ENCODE results near the gene SS18L1.

The SS18L1 gene

DNA sequence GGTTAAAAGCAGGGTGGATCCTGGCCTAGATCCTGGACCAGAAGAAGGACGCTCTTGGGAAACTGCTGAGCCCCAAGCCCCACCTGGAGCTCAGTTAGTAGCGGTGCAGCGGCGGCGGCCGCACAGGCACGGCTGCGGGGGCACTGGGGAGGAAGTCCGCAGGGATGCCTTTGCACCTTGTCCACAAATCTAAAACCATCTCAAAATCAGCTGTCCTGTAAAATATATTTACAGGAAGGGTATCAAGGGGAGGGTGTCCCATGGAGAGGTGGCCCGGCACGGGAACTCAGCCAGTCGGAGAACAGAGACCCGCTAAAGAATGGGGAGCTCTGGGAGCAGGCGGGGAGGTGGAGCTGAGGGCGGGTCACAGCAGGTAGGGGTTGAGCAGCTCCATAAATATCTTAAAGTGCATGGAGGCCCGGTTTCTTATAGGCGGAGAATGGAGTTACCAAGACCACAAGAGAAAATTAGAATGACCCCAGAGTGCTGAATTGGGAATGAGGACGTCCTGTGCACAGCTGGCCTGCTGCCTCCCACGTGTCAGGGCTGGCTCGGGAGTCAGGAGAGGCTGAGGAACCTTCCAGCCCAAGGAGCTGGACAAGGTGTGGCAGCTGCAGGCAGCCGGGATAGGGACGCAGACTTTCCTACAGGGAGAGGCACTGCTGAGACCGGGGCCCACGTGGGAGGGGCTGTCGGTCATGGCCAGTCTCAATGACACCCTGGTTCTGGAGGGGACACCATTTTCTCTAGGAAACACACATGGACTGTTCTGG is 47.3 kb downstream of the SS18L1 start:
- no peak for TF ChIP-seq ZNF274 (IDR thresholded peaks at IDR 0.05; ENCODE audit: low read depth, low read length)

DNA sequence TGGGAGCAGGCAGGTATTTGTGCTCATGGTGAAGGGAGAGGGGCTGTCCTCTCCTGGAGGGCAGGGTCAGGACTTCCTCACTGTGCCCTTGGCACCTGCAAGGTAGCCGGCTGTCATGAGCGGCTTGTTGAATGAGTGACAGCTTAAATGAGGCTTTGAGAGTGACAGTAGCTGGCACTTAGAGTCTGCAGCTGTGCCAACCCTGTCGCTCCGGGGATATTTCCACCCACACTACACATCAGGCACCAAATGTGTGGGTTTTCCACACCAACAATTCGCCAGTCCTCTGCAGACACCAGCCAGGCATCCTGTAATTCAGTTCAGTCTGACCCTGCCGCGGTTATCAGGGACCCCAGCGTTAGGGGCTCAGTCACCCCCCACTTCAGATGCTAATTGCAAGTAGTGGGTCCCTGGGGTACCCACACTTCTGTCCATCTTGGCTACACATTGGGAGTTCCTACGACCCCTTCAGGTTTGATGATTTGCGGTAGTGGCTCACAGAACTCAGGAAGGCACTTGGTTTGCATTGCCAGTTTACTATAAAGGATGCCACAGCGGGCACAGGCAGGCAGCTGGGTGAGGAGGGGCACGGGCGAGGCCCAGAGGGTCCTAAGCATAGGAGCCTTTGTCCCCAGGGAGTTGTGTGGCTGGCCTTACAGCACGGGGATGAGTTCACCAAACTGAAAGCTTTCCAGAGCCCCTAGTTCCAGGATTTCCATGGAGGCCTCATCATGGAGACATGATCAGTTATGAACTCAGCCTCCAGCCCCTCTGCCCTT is 48.4 kb downstream of the SS18L1 start:
- no peak overlapping the region for H3K4me3 ChIP-seq (ENCODE audit: low read length)

More for the DNA sequence above, 47.3 kb downstream of the SS18L1 start:
- no peak overlapping the region for H3K4me3 ChIP-seq (ENCODE audit: low read length)

DNA sequence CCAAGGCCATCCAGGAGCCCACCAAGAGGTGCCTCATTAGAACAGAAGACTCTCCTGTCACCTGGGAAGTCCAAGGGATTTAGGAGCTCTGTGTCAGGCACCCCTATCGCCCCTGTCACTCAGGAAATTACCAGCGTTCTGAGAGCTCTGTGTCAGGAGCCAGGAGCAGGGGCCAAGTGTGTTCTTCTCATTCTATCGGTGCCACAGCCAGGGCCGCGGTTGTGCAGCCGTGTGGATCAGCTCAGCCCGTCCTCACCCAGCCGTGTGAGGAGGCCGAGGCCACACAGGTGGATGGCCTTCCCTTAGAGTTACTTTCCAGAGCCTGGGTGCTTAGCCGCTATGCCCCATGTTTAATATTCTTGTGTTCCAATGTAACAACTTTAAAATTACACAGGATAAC is 49.1 kb downstream of the SS18L1 start:
- no peak for TF ChIP-seq ZNF274 (IDR thresholded peaks at IDR 0.05; ENCODE audit: low read depth, low read length)
- H3K4me3 ChIP-seq (ENCODE audit: low read length): no peak overlapping the region

More for the DNA sequence above, 48.4 kb downstream of the SS18L1 start:
- TF ChIP-seq ZNF274 (IDR thresholded peaks at IDR 0.05; ENCODE audit: low read depth, low read length): no peak

- no peak overlapping the region for H3K4me3 ChIP-seq (ENCODE audit: low read length)
- no peak for TF ChIP-seq ZNF274 (IDR thresholded peaks at IDR 0.05; ENCODE audit: low read depth, low read length)
Measured at GRCh38 chr20:62193079-62194025, 49.8 kb downstream of the SS18L1 start.

- TF ChIP-seq ZNF274 (IDR thresholded peaks at IDR 0.05; ENCODE audit: low read depth, low read length): no peak
- no peak overlapping the region for H3K4me3 ChIP-seq (ENCODE audit: low read length)
Measured at GRCh38 chr20:62195075-62195405, 51.5 kb downstream of the SS18L1 start.

DNA sequence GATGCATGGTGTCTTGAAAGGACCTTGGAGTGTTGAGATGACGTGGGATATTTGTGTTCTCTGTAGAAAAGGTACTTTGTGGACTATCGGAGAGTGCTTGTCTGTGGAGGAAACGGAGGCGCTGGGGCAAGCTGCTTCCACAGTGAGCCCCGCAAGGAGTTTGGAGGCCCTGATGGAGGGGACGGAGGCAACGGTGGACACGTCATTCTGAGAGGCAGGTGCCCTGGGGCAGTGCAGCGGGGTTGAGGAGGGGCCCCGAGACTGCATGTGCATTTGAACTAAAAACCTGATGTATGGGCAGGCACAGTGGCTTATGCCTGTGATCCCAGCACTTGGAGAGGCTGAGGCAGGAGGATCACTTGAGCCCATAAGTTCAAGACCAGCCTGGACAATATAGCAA is 52.2 kb downstream of the SS18L1 start:
- no peak overlapping the region for H3K4me3 ChIP-seq (ENCODE audit: low read length)
- TF ChIP-seq ZNF274 (IDR thresholded peaks at IDR 0.05; ENCODE audit: low read depth, low read length): no peak

GRCh38 chr20:62196286-62196685 is 52.7 kb downstream of the SS18L1 start:
- no peak overlapping the region for H3K4me3 ChIP-seq (ENCODE audit: low read length)
- no peak for TF ChIP-seq ZNF274 (IDR thresholded peaks at IDR 0.05; ENCODE audit: low read depth, low read length)

GRCh38 chr20:62197311-62197710 is 53.7 kb downstream of the SS18L1 start:
- TF ChIP-seq ZNF274 (IDR thresholded peaks at IDR 0.05; ENCODE audit: low read depth, low read length): no peak

GRCh38 chr20:62197801-62198200 is 54.2 kb downstream of the SS18L1 start:
- no peak for TF ChIP-seq ZNF274 (IDR thresholded peaks at IDR 0.05; ENCODE audit: low read depth, low read length)
- no peak overlapping the region for H3K4me3 ChIP-seq (ENCODE audit: low read length)

More at GRCh38 chr20:62197311-62197710, 53.7 kb downstream of the SS18L1 start:
- H3K4me3 ChIP-seq (ENCODE audit: low read length): no peak overlapping the region

- no peak for TF ChIP-seq ZNF274 (IDR thresholded peaks at IDR 0.05; ENCODE audit: low read depth, low read length)
- H3K4me3 ChIP-seq (ENCODE audit: low read length): no peak overlapping the region
Measured at GRCh38 chr20:62198496-62198895, 54.9 kb downstream of the SS18L1 start.

GRCh38 chr20:62198931-62199330 is 55.4 kb downstream of the SS18L1 start:
- no peak for TF ChIP-seq ZNF274 (IDR thresholded peaks at IDR 0.05; ENCODE audit: low read depth, low read length)
- H3K4me3 ChIP-seq (ENCODE audit: low read length): no peak overlapping the region

GRCh38 chr20:62200491-62201172 is 57.1 kb downstream of the SS18L1 start:
- TF ChIP-seq ZNF274 (IDR thresholded peaks at IDR 0.05; ENCODE audit: low read depth, low read length): no peak
- H3K4me3 ChIP-seq (ENCODE audit: low read length): no peak overlapping the region

Data from GM08714 (cell line).